Esophagus muscularis mucosa (tissue), 4 donors: Measurements from ENCODE around the gene ZNF91. TPM values are rescaled to one million over a fixed set of nuclear protein-coding genes. Genes with fewer than 3 reads are reported as not detected.
A peak's percentile ranks its signal among the peaks of the same experiment; 100 is the strongest.
"Not testable (repeated sequence)": the region's sequence is repeated elsewhere in the genome, so short reads cannot be mapped to it uniquely, and the experiment has no call there.

ENCODE experiments used
- DNase-seq: peaks from one replicate; pipeline ENCODE4 v3.0.0-alpha.2; 2017; ENCODE audit errors: extremely low spot score
- H3K27ac ChIP-seq, 4 donors: fragments of 200-600 bp; sonication (generic); replicated peaks in 1 of 4; 1 replicate in 3 of 4; 2 replicates in 1 of 4; pipeline ENCODE4 v1.5.1; 2016 to 2019; ENCODE audit warnings: mild to moderate bottlenecking in 1 of 4
- H3K27me3 ChIP-seq, 4 donors: fragments of 200-600 bp; sonication (generic); one replicate each; pipeline versions ENCODE4 v1.5.1 to v1.6.0; 2016 to 2019
- H3K36me3 ChIP-seq, 4 donors: fragments of 200-600 bp; sonication (generic); one replicate each; pipeline ENCODE4 v1.5.1; 2016 to 2019
- H3K4me1 ChIP-seq, 4 donors: fragments of 200-600 bp; sonication (generic); one replicate each; pipeline ENCODE4 v1.5.1; 2016 to 2019
- H3K4me3 ChIP-seq, 4 donors: fragments of 200-600 bp; sonication (generic); 1 replicate in 2 of 4; 2 replicates in 2 of 4; pipeline ENCODE4 v1.5.1; 2016 to 2019; ENCODE audit warnings: mild to moderate bottlenecking in 4 of 4, moderate library complexity in 1 of 4
- H3K9me3 ChIP-seq, 4 donors: fragments of 200-600 bp; sonication (generic); 1 replicate in 3 of 4; 2 replicates in 1 of 4; pipeline ENCODE4 v1.5.1; 2016 to 2019
- CTCF ChIP-seq, 3 experiments: fragments of 200-600 bp in 2 of 3; fragments of 450-650 bp in 1 of 3; sonication (generic) in 2 of 3; IDR thresholded peaks; one replicate each; pipeline ENCODE4 v1.5.1; 2017 to 2019; ENCODE audit warnings: antibody characterized with exemption in 3 of 3, mild to moderate bottlenecking in 2 of 3, moderate library complexity in 1 of 3
- EP300 ChIP-seq: sonication (generic); formaldehyde crosslinking; IDR thresholded peaks from one replicate; pipeline ENCODE4 v1.6.1; 2017; ENCODE audit warnings: antibody characterized with exemption
- POLR2A ChIP-seq: fragments of 450-650 bp; IDR thresholded peaks from one replicate; pipeline ENCODE4 v1.6.1; 2017; ENCODE audit warnings: antibody characterized with exemption, moderate library complexity, mild to moderate bottlenecking, low read depth
- POLR2AphosphoS5 ChIP-seq, 2 donors: sonication (generic); formaldehyde crosslinking; IDR thresholded peaks; one replicate each; pipeline ENCODE4 v1.6.1; 2017; ENCODE audit warnings: antibody characterized with exemption in 2 of 2
- WGBS: methylation state at CpG from one replicate; pipeline ENCODE4 v1.1.5; 2018; 5-methylcytosine and 5-hydroxymethylcytosine counted together
- intact Hi-C: fragments of 100-400 bp; cut with DNase I; formaldehyde crosslinking; loops from one replicate; pipeline ENCODE4 v1.15.1; 2023
- small RNA-seq, 3 donors: library from RNA; depleted of rRNA; stranded (forward); fragments of <200 nt; gene quantifications; one replicate each; pipeline ENCODE3, GENCODE V24; 2016
- total RNA-seq, 4 donors: library from RNA; depleted of rRNA; stranded (reverse); fragments of >200 nt; gene quantifications; one replicate each; pipeline versions ENCODE4 v1.1.0 to v1.2.1, GENCODE V29; 2016

ZNF91 gene
- total RNA-seq, 4 donors from 2014 or later, result 25.5 to 34.1 (median 30.4) TPM

- WGBS, result 71% methylated on average over 1 of the region's 1 CpG
- Histone ChIP-seq H3K27ac (no peak overlapping the region), H3K9me3 (peaks cover 0 to 5% (median 0%) of the 10 kb centered on the region in 4 donors), H3K4me1 (no peaks in the 10 kb centered on the region), H3K36me3 (no peaks in the 10 kb centered on the region), H3K27me3 (no peaks in the 10 kb centered on the region), H3K4me3 (no peak overlapping the region)
- TF ChIP-seq POLR2AphosphoS5 (IDR thresholded peaks at IDR 0.05) (no peak), POLR2A (no peak), EP300 (no peak), CTCF (IDR thresholded peaks at IDR 0.05) (no peak)
- intact Hi-C loops, result no loop called here
- DNase-seq, result no peak
Measured at GRCh38 chr19:23305555-23305954, 89.7 kb downstream of the ZNF91 start.

GRCh38 chr19:23304238-23304637 is 91.0 kb downstream of the ZNF91 start:
- no peak for DNase-seq
- Histone ChIP-seq H3K27ac (no peak overlapping the region), H3K4me3 (no peak overlapping the region), H3K4me1 (no peaks in the 10 kb centered on the region), H3K9me3 (peaks cover 0 to 9% (median 0%) of the 10 kb centered on the region in 4 donors), H3K27me3 (no peaks in the 10 kb centered on the region), H3K36me3 (no peaks in the 10 kb centered on the region)
- TF ChIP-seq EP300 (no peak), POLR2AphosphoS5 (IDR thresholded peaks at IDR 0.05) (no peak), CTCF (IDR thresholded peaks at IDR 0.05) (no peak), POLR2A (no peak)
- intact Hi-C loops, result no loop called here
- 92% methylated on average over 3 of the region's 3 CpGs for WGBS

GRCh38 chr19:23294141-23294540 is 101.1 kb downstream of the ZNF91 start:
- Histone ChIP-seq H3K27ac (no peak overlapping the region), H3K9me3 (no peaks in the 10 kb centered on the region), H3K4me3 (no peak overlapping the region), H3K36me3 (no peaks in the 10 kb centered on the region), H3K4me1 (no peaks in the 10 kb centered on the region), H3K27me3 (no peaks in the 10 kb centered on the region)
- DNase-seq, result peak; percentile 64
- WGBS, result 77% methylated on average over 4 of the region's 4 CpGs
- intact Hi-C loops, result no loop called here
- TF ChIP-seq POLR2A, result no peak
- no peak for TF ChIP-seq CTCF (IDR thresholded peaks at IDR 0.05)
- no peak for TF ChIP-seq EP300
- TF ChIP-seq POLR2AphosphoS5 (IDR thresholded peaks at IDR 0.05), result no peak

- H3K4me3 ChIP-seq, H3K27me3 ChIP-seq, intact Hi-C loops, H3K4me1 ChIP-seq, H3K9me3 ChIP-seq, H3K27ac ChIP-seq, H3K36me3 ChIP-seq: not testable (repeated sequence)
- peak; percentile 24 for DNase-seq
- 97% methylated on average over 11 of the region's 26 CpGs for WGBS
Measured at GRCh38 chr19:23289966-23290365, 105.3 kb downstream of the ZNF91 start.

Small RNA genes within 50 kb of the gene (small RNA-seq; reads per million reads assigned to genes)
- gene VN1R91P, result 0 reads per million in 3 donors

Other genes starting within 250 kb of the ZNF91 start
- gene ZNF724, start 145.1 kb downstream of the ZNF91 start, total RNA-seq, result under 1 TPM; 0.42 to 0.66 (median 0.55) TPM